ENCODE results near the gene PRKN. TPM values are rescaled to one million over a fixed set of nuclear protein-coding genes. Genes with fewer than 3 reads are reported as not detected.

The PRKN gene
- total RNA-seq, 4 donors from 2014 or later = 4.4 to 669 (median 10.5) TPM

DNA sequence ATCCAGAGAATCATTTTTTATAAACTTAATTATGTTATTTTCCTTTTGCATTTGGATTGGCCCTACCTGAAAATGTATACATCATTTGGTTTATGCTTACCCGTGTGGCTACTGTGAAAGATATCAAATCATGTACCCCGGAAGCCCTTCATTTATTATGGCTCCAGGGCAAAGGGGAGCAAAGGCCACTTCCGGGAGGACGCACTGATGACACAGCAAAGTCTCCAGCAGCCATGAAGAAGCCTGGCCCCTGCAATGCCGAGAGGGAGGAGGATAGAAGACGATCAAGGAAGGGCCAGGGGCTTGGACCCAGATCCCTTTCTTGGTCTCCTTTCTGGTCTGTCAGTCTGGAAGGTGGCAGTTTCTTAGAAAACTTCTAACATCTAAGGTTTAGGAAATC, 1073.4 kb downstream of the PRKN start:
- H3K9me3 ChIP-seq = no peaks in the 10 kb centered on the region
- no peak for TF ChIP-seq POLR2A (IDR thresholded peaks at IDR 0.05)
- TF ChIP-seq, protein P1, sequence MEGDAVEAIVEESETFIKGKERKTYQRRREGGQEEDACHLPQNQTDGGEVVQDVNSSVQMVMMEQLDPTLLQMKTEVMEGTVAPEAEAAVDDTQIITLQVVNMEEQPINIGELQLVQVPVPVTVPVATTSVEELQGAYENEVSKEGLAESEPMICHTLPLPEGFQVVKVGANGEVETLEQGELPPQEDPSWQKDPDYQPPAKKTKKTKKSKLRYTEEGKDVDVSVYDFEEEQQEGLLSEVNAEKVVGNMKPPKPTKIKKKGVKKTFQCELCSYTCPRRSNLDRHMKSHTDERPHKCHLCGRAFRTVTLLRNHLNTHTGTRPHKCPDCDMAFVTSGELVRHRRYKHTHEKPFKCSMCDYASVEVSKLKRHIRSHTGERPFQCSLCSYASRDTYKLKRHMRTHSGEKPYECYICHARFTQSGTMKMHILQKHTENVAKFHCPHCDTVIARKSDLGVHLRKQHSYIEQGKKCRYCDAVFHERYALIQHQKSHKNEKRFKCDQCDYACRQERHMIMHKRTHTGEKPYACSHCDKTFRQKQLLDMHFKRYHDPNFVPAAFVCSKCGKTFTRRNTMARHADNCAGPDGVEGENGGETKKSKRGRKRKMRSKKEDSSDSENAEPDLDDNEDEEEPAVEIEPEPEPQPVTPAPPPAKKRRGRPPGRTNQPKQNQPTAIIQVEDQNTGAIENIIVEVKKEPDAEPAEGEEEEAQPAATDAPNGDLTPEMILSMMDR (IDR thresholded peaks at IDR 0.05) = no peak
- no peak for DNase-seq
- no peaks in the 10 kb centered on the region for H3K36me3 ChIP-seq
- no peak overlapping the region for H3K4me3 ChIP-seq
- no peaks in the 10 kb centered on the region for H3K27me3 ChIP-seq
- no peak overlapping the region for H3K27ac ChIP-seq
- H3K4me1 ChIP-seq = no peaks in the 10 kb centered on the region

DNA sequence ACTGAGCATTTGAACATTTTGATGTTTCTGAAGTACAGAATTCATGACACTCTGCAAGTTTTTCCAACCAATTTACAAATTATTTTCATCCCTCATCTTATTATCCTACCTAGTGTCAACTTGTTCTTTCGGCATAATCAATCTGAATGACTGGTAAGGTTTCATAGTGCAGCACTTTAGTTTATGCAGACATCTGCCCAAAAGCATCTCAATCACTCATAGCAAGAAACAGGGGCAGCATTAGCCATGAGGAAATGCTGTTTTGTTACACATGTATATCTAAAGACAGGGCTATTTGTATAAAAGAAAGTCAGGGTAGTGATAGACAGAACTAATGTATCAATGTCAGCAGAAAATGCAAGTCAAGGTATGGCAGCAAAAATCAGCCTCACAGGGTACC, 1075.6 kb downstream of the PRKN start:
- TF ChIP-seq POLR2A (IDR thresholded peaks at IDR 0.05) = no peak
- TF ChIP-seq, protein P1 (IDR thresholded peaks at IDR 0.05) = no peak
- no peak overlapping the region for H3K27ac ChIP-seq
- no peaks in the 10 kb centered on the region for H3K9me3 ChIP-seq
- no peak for DNase-seq
- H3K4me3 ChIP-seq = no peak overlapping the region
- no peaks in the 10 kb centered on the region for H3K4me1 ChIP-seq
- no peaks in the 10 kb centered on the region for H3K36me3 ChIP-seq
- H3K27me3 ChIP-seq = no peaks in the 10 kb centered on the region

DNA sequence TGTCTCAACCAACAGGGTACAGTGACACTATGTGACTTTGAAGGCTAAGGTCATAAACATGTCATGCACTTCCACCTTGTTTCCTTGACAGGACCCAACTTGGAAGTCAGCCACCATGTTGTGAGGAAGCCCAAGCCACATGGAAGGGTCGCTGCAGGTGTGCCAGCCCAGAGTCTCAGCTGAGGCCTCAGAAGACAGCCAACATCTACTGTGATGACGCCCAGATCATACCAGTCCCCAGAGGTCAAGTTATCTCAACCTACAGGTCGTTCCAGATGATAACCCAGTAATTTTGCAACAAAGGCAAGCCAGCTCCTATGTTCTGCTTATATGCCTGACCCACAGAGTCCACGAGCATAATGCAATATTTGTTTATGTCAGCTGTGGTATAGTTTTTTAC, 1077.7 kb downstream of the PRKN start:
- TF ChIP-seq POLR2A (IDR thresholded peaks at IDR 0.05) = no peak
- TF ChIP-seq, protein P1 (IDR thresholded peaks at IDR 0.05) = no peak
- DNase-seq = no peak
- Histone ChIP-seq H3K36me3 (no peaks in the 10 kb centered on the region), H3K27me3 (no peaks in the 10 kb centered on the region), H3K4me3 (no peak overlapping the region), H3K27ac (no peak overlapping the region), H3K4me1 (no peaks in the 10 kb centered on the region), H3K9me3 (no peaks in the 10 kb centered on the region)

DNA sequence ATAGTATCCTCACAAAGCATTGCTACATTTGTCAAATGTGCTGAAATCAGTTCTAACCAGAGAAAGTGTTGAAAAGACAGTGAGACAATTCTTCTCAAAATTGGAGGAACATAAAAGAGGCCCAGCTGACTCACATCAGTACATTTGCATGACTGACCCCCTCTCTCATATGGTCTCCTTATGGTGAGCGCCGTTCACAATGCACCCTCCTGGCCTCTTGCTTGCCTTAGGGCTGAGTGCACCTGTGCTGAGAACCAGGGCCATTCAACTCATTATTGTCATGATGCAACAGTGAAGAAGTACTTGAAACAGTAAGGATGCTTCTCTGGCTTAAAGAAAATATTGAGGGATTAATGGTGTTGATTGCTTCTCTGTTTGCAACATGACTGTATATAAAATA, 1078.5 kb downstream of the PRKN start:
- H3K4me1 ChIP-seq = no peaks in the 10 kb centered on the region
- no peaks in the 10 kb centered on the region for H3K27me3 ChIP-seq
- no peak for DNase-seq
- no peak overlapping the region for H3K27ac ChIP-seq
- TF ChIP-seq, protein P1 (IDR thresholded peaks at IDR 0.05) = no peak
- no peak for TF ChIP-seq POLR2A (IDR thresholded peaks at IDR 0.05)
- H3K9me3 ChIP-seq = no peaks in the 10 kb centered on the region
- no peaks in the 10 kb centered on the region for H3K36me3 ChIP-seq
- H3K4me3 ChIP-seq = no peak overlapping the region

DNA sequence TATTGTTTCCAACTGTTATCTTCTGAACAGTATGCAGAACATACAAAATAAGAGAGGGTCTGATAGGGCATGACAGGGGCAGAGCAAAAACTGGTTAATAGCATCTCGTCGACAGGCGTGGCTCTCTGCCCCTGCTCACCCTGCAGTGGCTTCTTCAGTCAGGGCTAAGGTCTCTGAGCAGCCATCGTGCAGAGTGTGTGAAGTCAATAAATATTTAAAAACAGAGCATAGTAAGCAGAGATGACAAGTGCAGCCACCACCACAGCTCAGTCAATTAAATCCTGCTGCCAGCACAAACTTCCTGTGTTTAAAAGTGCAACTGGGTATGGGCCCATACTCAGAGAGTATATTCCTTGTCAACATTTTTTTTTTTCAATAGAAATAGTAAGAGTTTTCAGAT, 1080.3 kb downstream of the PRKN start:
- no peak overlapping the region for H3K4me3 ChIP-seq
- H3K4me1 ChIP-seq = no peaks in the 10 kb centered on the region
- no peak for TF ChIP-seq POLR2A (IDR thresholded peaks at IDR 0.05)
- TF ChIP-seq, protein P1 (IDR thresholded peaks at IDR 0.05) = no peak
- H3K27ac ChIP-seq = no peak overlapping the region
- H3K27me3 ChIP-seq = no peaks in the 10 kb centered on the region
- H3K36me3 ChIP-seq = no peaks in the 10 kb centered on the region
- DNase-seq = no peak
- H3K9me3 ChIP-seq = no peaks in the 10 kb centered on the region

DNA sequence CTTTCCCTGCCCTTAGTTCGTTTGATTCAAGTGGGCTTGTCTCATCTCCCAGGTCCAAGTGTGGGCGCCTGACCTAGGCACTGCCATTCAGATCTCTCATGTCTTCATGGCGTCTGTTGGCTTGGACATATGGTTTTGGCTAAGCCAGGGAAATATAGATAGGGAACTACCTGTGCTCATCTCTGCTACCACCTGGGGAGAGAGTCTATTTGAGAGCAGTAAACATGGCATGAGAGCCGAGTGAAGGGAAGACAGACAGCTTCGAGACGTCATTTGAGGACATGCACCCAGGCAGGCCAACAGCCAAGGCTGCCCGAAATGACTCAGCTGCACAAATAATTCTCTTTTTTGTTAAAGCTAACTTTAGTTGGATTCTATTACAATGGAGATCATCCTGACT, 1083.0 kb downstream of the PRKN start:
- H3K36me3 ChIP-seq = no peaks in the 10 kb centered on the region
- no peaks in the 10 kb centered on the region for H3K4me1 ChIP-seq
- TF ChIP-seq POLR2A (IDR thresholded peaks at IDR 0.05) = no peak
- TF ChIP-seq, protein P1 (IDR thresholded peaks at IDR 0.05) = no peak
- no peak for DNase-seq
- no peak overlapping the region for H3K27ac ChIP-seq
- no peaks in the 10 kb centered on the region for H3K9me3 ChIP-seq
- H3K4me3 ChIP-seq = no peak overlapping the region
- no peaks in the 10 kb centered on the region for H3K27me3 ChIP-seq
